Measurements from ENCODE around the gene RNASET2. TPM values are rescaled to one million over a fixed set of nuclear protein-coding genes. Genes with fewer than 3 reads are reported as not detected.

Gene RNASET2
- total RNA-seq, 2 donors from 2014 or later = 87.1 to 126 TPM

- Histone ChIP-seq H3K9ac (ENCODE audit: low read depth in 2 of 2, low read length in 2 of 2) (no peak overlapping the region), H3K9me3 (no peaks in the 10 kb centered on the region), H3K27ac (no peak overlapping the region), H3K4me3 (no peak overlapping the region), H3K36me3 (no peaks in the 10 kb centered on the region), H3K4me1 (no peaks in the 10 kb centered on the region), H3K27me3 (no peaks in the 10 kb centered on the region)
- DNase-seq = no peak
- no peak for TF ChIP-seq CTCF (IDR thresholded peaks at IDR 0.05)
- intact Hi-C loops (cut with DNase I) = no loop called here
These were observed 18.2 kb downstream of the RNASET2 start for GRCh38 chr6:166938150-166938549.

DNA sequence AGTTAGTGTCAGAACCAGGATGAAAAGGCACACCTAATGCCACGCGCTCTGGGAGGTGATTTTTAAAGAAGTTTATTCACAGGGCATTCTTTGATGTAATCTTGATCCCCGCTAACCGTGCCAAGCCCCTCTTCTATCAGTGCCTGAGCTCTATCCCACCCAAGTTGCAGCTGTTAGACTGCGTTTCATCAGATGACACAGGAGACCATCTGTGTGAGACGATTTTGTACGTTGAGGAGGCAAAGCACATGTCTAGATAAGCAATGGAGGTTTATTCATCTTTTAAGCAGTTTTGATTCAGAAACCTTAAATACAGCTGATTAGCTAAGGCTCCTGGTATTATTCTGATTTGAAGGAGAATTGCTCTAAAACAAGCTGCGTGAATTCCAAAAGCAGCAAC is 18.6 kb downstream of the RNASET2 start:
- Histone ChIP-seq H3K27ac (no peak overlapping the region), H3K27me3 (no peaks in the 10 kb centered on the region), H3K9me3 (no peaks in the 10 kb centered on the region), H3K4me1 (no peaks in the 10 kb centered on the region), H3K4me3 (no peak overlapping the region), H3K9ac (ENCODE audit: low read depth in 2 of 2, low read length in 2 of 2) (no peak overlapping the region), H3K36me3 (no peaks in the 10 kb centered on the region)
- intact Hi-C loops (cut with DNase I) = no loop called here
- no peak for DNase-seq
- TF ChIP-seq CTCF (IDR thresholded peaks at IDR 0.05) = no peak

DNA sequence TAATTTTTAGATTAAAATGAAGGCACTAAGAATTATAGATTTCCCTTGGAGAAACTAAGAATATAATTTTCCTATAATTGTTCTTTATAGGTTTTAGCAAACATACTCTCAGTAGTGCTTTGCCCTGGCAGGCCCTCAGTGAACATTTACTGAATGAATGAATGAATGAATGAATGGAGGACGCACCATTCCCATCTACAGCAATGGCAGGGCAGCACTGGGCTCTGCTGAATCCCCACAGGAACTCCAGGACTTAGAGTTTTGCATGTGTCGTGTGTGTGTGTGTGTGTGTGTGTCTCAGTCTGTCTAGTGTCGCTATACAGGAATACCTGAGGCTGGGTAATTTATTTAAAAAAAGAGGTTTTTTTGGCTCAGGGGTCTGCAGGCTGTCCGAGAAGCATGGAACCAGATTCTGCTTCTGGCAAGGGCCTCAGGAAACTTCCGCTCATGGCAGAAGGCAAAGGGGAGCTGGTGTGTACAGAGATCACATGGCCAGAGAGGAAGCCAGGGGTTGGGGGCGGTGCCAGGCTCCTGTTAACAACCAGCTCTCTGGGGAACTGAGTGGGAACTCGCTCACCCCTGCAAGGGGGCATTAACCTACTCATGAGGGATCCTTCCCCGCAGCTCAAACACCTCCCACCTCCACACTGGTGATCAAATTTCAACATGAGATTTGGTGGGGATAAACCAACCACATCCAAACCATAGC is 20.1 kb downstream of the RNASET2 start:
- H3K4me3 ChIP-seq = no peak overlapping the region
- DNase-seq = no peak
- H3K27ac ChIP-seq = no peak overlapping the region
- H3K9ac ChIP-seq (ENCODE audit: low read depth in 2 of 2, low read length in 2 of 2) = no peak overlapping the region
- H3K27me3 ChIP-seq = no peaks in the 10 kb centered on the region
- H3K4me1 ChIP-seq = no peaks in the 10 kb centered on the region
- no peaks in the 10 kb centered on the region for H3K36me3 ChIP-seq
- no peaks in the 10 kb centered on the region for H3K9me3 ChIP-seq
- intact Hi-C loops (cut with DNase I) = no loop called here
- TF ChIP-seq CTCF (IDR thresholded peaks at IDR 0.05) = no peak

DNA sequence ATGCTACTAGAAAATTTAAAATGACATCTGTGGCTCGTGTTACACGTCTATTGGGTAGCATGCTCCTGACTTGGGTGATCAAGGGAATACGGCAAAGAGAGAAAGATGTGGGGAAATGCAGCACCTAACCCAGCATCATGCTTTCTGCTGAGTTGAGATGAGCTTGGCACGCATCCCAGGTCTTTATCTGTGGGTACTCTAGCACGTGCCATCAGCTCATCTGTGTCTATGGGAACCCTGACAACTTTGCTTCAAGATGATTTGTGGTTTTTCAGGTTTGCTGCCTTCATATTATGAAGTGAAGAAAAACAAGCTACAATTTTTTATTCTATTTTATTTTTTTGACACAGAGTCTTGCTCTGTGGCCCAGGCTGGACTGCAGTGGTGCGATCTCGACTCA is 21.0 kb downstream of the RNASET2 start:
- H3K4me3 ChIP-seq = no peak overlapping the region
- H3K36me3 ChIP-seq = no peaks in the 10 kb centered on the region
- intact Hi-C loops (cut with DNase I) = no loop called here
- H3K9ac ChIP-seq (ENCODE audit: low read depth in 2 of 2, low read length in 2 of 2) = no peak overlapping the region
- no peaks in the 10 kb centered on the region for H3K27me3 ChIP-seq
- no peak for TF ChIP-seq CTCF (IDR thresholded peaks at IDR 0.05)
- H3K4me1 ChIP-seq = no peaks in the 10 kb centered on the region
- no peaks in the 10 kb centered on the region for H3K9me3 ChIP-seq
- no peak for DNase-seq
- no peak overlapping the region for H3K27ac ChIP-seq

GRCh38 chr6:166934174-166934573 is 22.2 kb downstream of the RNASET2 start:
- no peaks in the 10 kb centered on the region for H3K27me3 ChIP-seq
- no peaks in the 10 kb centered on the region for H3K4me1 ChIP-seq
- H3K9ac ChIP-seq (ENCODE audit: low read depth in 2 of 2, low read length in 2 of 2) = no peak overlapping the region
- TF ChIP-seq CTCF (IDR thresholded peaks at IDR 0.05) = no peak
- H3K4me3 ChIP-seq = no peak overlapping the region
- intact Hi-C loops (cut with DNase I) = no loop called here
- DNase-seq = no peak
- H3K9me3 ChIP-seq = no peaks in the 10 kb centered on the region
- H3K27ac ChIP-seq = no peak overlapping the region
- H3K36me3 ChIP-seq = peaks cover 2% of the 10 kb centered on the region
